HEK293 (cell line): ENCODE data around the gene PTGER2.

Experiments
- ZNF19 ChIP-seq: fragments of 450-650 bp; formaldehyde crosslinking; IDR thresholded peaks from 2 replicates; pipeline ENCODE4; 2016; ENCODE audit warnings: missing biosample characterization, missing genetic modification characterization, low read depth
- ZNF585B ChIP-seq: fragments of 450-650 bp; formaldehyde crosslinking; IDR thresholded peaks from 2 replicates; pipeline ENCODE4 v1.5.1; 2016; ENCODE audit warnings: missing biosample characterization, missing genetic modification characterization

DNA sequence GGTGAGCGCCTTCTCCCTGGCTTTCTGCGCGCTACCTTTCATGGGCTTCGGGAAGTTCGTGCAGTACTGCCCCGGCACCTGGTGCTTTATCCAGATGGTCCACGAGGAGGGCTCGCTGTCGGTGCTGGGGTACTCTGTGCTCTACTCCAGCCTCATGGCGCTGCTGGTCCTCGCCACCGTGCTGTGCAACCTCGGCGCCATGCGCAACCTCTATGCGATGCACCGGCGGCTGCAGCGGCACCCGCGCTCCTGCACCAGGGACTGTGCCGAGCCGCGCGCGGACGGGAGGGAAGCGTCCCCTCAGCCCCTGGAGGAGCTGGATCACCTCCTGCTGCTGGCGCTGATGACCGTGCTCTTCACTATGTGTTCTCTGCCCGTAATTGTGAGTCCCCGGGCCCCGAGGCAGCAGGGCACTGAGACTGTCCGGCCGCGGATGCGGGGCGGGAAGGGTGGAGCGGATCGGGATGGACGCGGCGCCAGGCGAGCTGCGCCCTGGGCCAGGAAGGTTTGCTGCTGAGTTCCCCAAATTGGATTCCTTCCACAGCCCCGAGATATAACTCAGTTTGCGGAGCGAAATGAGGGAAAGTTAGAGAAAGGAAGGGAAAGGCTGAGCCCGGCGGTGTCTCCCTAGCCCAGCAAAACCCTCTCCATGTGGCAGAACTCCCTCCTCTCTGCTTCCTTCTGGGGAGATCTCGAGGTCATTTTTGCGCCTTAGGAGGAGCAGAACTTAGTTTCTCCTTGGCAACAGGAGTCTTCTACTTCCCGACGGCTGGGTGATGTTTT lies 45.6 kb upstream of the PTGER2 start:
- no peak for TF ChIP-seq ZNF19 (tag by site-specific recombination)
- no peak for TF ChIP-seq ZNF585B (tag by site-specific recombination)
